Chondrocyte (in vitro differentiated cells): ENCODE data around the gene DIS3L2. TPM values are rescaled to one million over a fixed set of nuclear protein-coding genes. Genes with fewer than 3 reads are reported as not detected.
A peak's percentile ranks its signal among the peaks of the same experiment; 100 is the strongest.
"Not testable (repeated sequence)": the region's sequence is repeated elsewhere in the genome, so short reads cannot be mapped to it uniquely, and the experiment has no call there.

Source experiments
- DNase-seq: peaks from one replicate; pipeline ENCODE4 v3.0.0; 2021; ENCODE audit warnings: mixed read lengths, low spot score
- H3K27ac Mint-ChIP-seq: one replicate; pipeline ENCODE4 v1.8.0; 2021; ENCODE audit warnings: mild to moderate bottlenecking, moderate library complexity, mixed read lengths; ENCODE audit not compliant: unreplicated experiment
- H3K27me3 Mint-ChIP-seq: 2 replicates; pipeline ENCODE4 v1.8.0; 2021; ENCODE audit warnings: low read depth, mixed read lengths
- H3K36me3 Mint-ChIP-seq: 2 replicates; pipeline ENCODE4 v1.8.0; 2021; ENCODE audit warnings: low read depth, mixed read lengths
- H3K4me1 Mint-ChIP-seq: 2 replicates; pipeline ENCODE4 v1.8.0; 2021; ENCODE audit warnings: low read depth, mild to moderate bottlenecking, mixed read lengths
- H3K4me3 Mint-ChIP-seq: one replicate; pipeline ENCODE4 v1.8.0; 2021; ENCODE audit warnings: mild to moderate bottlenecking, moderate library complexity, mixed read lengths; ENCODE audit not compliant: unreplicated experiment
- H3K9me3 Mint-ChIP-seq: 2 replicates; pipeline ENCODE4 v1.8.0; 2021; ENCODE audit warnings: low read depth, mixed read lengths
- total RNA-seq: library from RNA; stranded (reverse); gene quantifications from 3 replicates; pipeline ENCODE4 v1.2.1, GENCODE V29; 2021
- TF ChIP-seq, protein P1 (sequence below): fragments of 200-600 bp; sonication (generic); IDR thresholded peaks from 2 replicates; pipeline ENCODE4 v1.5.0; 2021; ENCODE audit warnings: antibody characterized with exemption, mild to moderate bottlenecking, moderate library complexity

Gene DIS3L2
- total RNA-seq, 1 donor from 2014 or later = 17.5 TPM

GRCh38 chr2:232333361-232334135 lies 372.0 kb downstream of the DIS3L2 start:
- no peaks in the 10 kb centered on the region for H3K27me3 Mint-ChIP-seq
- H3K4me3 Mint-ChIP-seq = no peak overlapping the region
- H3K4me1 Mint-ChIP-seq = no peaks in the 10 kb centered on the region
- peak; percentile 85 for DNase-seq
- no peak overlapping the region for H3K27ac Mint-ChIP-seq
- H3K36me3 Mint-ChIP-seq = no peaks in the 10 kb centered on the region
- no peaks in the 10 kb centered on the region for H3K9me3 Mint-ChIP-seq
- TF ChIP-seq, protein P1, sequence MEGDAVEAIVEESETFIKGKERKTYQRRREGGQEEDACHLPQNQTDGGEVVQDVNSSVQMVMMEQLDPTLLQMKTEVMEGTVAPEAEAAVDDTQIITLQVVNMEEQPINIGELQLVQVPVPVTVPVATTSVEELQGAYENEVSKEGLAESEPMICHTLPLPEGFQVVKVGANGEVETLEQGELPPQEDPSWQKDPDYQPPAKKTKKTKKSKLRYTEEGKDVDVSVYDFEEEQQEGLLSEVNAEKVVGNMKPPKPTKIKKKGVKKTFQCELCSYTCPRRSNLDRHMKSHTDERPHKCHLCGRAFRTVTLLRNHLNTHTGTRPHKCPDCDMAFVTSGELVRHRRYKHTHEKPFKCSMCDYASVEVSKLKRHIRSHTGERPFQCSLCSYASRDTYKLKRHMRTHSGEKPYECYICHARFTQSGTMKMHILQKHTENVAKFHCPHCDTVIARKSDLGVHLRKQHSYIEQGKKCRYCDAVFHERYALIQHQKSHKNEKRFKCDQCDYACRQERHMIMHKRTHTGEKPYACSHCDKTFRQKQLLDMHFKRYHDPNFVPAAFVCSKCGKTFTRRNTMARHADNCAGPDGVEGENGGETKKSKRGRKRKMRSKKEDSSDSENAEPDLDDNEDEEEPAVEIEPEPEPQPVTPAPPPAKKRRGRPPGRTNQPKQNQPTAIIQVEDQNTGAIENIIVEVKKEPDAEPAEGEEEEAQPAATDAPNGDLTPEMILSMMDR = peak; percentile 74

- not testable (repeated sequence) for H3K27ac Mint-ChIP-seq, H3K36me3 Mint-ChIP-seq, H3K9me3 Mint-ChIP-seq, H3K27me3 Mint-ChIP-seq, H3K4me1 Mint-ChIP-seq, H3K4me3 Mint-ChIP-seq
- DNase-seq = peak; percentile 77
Observed at GRCh38 chr2:232334136-232334884, 372.8 kb downstream of the DIS3L2 start.

DNA sequence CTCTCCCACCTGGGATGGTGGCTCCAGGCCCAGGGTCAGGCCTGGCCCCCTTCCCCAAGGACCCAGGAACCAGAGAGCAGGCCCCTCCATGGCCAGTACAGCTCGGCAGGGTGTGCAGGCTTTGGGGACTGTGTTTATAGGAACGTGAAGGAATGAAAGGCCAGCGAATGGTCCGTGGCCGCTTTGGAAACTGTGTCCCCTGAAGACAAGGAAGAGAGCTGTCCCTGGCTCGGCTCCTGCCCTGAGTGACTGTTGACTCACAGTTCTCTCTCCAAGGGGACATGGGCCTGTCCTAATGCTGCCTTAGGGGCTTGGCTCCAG lies 373.3 kb downstream of the DIS3L2 start:
- H3K4me1 Mint-ChIP-seq, H3K27ac Mint-ChIP-seq, H3K9me3 Mint-ChIP-seq, DNase-seq, H3K36me3 Mint-ChIP-seq, H3K4me3 Mint-ChIP-seq, H3K27me3 Mint-ChIP-seq: not testable (repeated sequence)

DNA sequence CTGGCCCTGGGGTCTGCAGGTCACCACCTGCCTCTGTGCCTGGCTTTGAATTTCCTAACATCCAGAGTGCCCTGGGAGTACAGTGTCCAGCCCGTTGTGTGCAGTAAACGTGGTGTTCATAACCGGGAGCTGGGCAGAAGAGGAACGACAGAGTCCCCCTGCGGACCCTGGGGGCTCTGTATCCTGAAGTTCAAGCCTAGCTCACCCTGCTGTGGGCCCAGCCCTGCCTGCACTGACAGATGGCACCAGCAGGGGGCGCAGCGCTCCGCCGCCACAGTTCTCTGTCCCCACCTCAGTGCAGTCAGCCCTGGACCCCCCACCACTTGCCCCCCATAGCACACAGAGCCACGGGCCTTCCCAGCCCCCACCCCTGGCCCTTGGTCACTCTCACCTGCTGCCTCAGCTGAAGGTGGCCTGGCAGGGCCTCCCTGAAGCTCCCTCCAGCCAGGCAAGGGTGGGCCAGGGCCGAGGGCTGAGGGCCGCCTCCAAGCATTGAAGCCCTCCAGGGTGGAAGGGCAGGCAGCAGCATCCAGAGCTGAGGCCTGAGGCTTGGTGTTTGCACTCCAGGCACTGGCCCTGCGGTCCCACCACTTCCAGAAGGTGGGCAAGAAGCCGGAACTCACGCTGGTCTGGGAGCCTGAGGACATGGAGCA lies 373.8 kb downstream of the DIS3L2 start:
- H3K27me3 Mint-ChIP-seq, H3K9me3 Mint-ChIP-seq, H3K4me1 Mint-ChIP-seq, H3K36me3 Mint-ChIP-seq, H3K4me3 Mint-ChIP-seq, H3K27ac Mint-ChIP-seq: not testable (repeated sequence)
- peak; percentile 72 for DNase-seq
- TF ChIP-seq, protein P1 = peak; percentile 79

GRCh38 chr2:232335859-232336215 lies 374.3 kb downstream of the DIS3L2 start:
- Mint-ChIP-seq H3K9me3 (no peaks in the 10 kb centered on the region), H3K36me3 (no peaks in the 10 kb centered on the region), H3K4me1 (no peaks in the 10 kb centered on the region), H3K27me3 (no peaks in the 10 kb centered on the region), H3K4me3 (no peak overlapping the region), H3K27ac (no peak overlapping the region)
- DNase-seq = no peak
- TF ChIP-seq, protein P1 = no peak

DNA sequence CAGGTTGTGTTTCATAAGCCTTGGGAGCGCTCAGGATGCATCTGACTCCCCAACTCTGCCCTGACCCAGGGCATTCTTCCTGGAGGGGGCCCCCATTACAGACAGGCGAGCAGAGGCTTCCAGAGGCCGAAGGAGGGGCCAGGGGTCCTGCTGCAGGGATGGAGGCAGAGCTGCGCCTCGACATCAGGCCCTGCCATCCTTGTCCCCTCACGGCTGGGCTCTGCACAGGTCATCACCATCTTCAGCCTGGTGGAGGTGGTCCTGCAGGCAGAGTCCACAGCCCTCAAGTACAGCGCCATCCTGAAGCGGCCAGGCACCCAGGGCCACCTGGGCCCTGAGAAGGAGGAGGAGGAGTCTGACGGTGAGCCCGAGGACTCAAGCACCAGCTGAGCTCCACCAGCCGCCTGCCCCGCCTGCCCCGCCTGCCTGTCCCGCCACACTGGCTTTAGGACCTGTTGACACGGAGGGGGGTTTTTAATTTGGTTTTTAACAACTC lies 374.8 kb downstream of the DIS3L2 start:
- TF ChIP-seq, protein P1 = no peak
- no peaks in the 10 kb centered on the region for H3K27me3 Mint-ChIP-seq
- H3K36me3 Mint-ChIP-seq = no peaks in the 10 kb centered on the region
- DNase-seq = peak; percentile 89
- H3K4me1 Mint-ChIP-seq = no peaks in the 10 kb centered on the region
- no peaks in the 10 kb centered on the region for H3K9me3 Mint-ChIP-seq
- no peak overlapping the region for H3K4me3 Mint-ChIP-seq
- no peak overlapping the region for H3K27ac Mint-ChIP-seq
